IMR-90 (cell line): ENCODE results near the gene FZD4. TPM values are rescaled to one million over a fixed set of nuclear protein-coding genes. Genes with fewer than 3 reads are reported as not detected.

Experiments
- ATAC-seq: fragments of 200-7000 bp; cut with Tn5 transposase; 2 replicates; pipeline ENCODE4 v1.9.1; 2020; ENCODE audit warnings: low read depth, mild to moderate bottlenecking, moderate library complexity
- BruUV-seq: library from RNA; stranded (reverse); fragments of 400-500 nt; replicated peaks from 2 replicates; lab custom pipeline; 2021; lab: Mats Ljungman, UMichigan
- CTCF ChIA-PET: fragments of 300-600 bp; formaldehyde crosslinking; extraction: SDS; loops from one replicate; lab custom pipeline; 2021; ENCODE audit warnings: antibody characterized with exemption; lab: Yijun Ruan, JAX
- POLR2A ChIA-PET: fragments of 300-600 bp; sonication (Branson Sonifier 250); formaldehyde crosslinking; loops from one replicate; lab custom pipeline; 2022; ENCODE audit warnings: antibody characterized with exemption; ENCODE audit not compliant: unreplicated experiment; lab: Charles Lee
- DNase-seq: peaks from one replicate; pipeline ENCODE4 v3.0.0; 2013
- H2AFZ ChIP-seq: replicated peaks from 2 replicates; pipeline ENCODE3; 2013; ENCODE audit warnings: low read length, mild to moderate bottlenecking; ENCODE audit not compliant: poor library complexity
- H2AK5ac ChIP-seq: 2 replicates; pipeline ENCODE4 v1.6.1; 2013; ENCODE audit warnings: low read depth, low read length, inconsistent platforms
- H2AK9ac ChIP-seq: replicated peaks from 2 replicates; pipeline ENCODE3; 2013; ENCODE audit warnings: mild to moderate bottlenecking, low read depth, low read length, moderate library complexity; ENCODE audit not compliant: poor library complexity
- H2BK120ac ChIP-seq: 2 replicates; pipeline ENCODE4 v1.6.1; 2013; ENCODE audit warnings: low read depth, low read length, inconsistent platforms
- H2BK15ac ChIP-seq: 3 replicates; pipeline ENCODE4 v1.6.1; 2013; ENCODE audit warnings: low read depth, low read length, inconsistent platforms
- H2BK20ac ChIP-seq: 2 replicates; pipeline ENCODE4 v1.6.1; 2013; ENCODE audit warnings: low read depth, mild to moderate bottlenecking, inconsistent platforms, low read length, moderate library complexity
- H2BK5ac ChIP-seq: 2 replicates; pipeline ENCODE4 v1.6.1; 2013; ENCODE audit warnings: mild to moderate bottlenecking, low read depth, low read length, inconsistent platforms; ENCODE audit not compliant: poor library complexity, severe bottlenecking
- H3K14ac ChIP-seq: replicated peaks from 2 replicates; pipeline ENCODE4 v1.6.1; 2013; ENCODE audit warnings: low read depth, low read length, inconsistent platforms
- H3K18ac ChIP-seq: 2 replicates; pipeline ENCODE4 v1.6.1; 2013; ENCODE audit warnings: low read depth, low read length, control low read depth
- H3K23ac ChIP-seq: 2 replicates; pipeline ENCODE4 v1.6.1; 2013; ENCODE audit warnings: low read depth, low read length, inconsistent platforms
- H3K27ac ChIP-seq: 2 replicates; pipeline ENCODE4 v1.5.1; 2013; ENCODE audit warnings: mild to moderate bottlenecking, control low read depth, low read length; ENCODE audit not compliant: insufficient read depth
- H3K27me3 ChIP-seq: 2 replicates; pipeline ENCODE4 v1.6.1; 2013; ENCODE audit warnings: low read length; ENCODE audit not compliant: control insufficient read depth, insufficient read depth
- H3K36me3 ChIP-seq: 2 replicates; pipeline ENCODE4 v1.6.1; 2013; ENCODE audit warnings: low read length, mixed read lengths; ENCODE audit not compliant: control insufficient read depth, insufficient read depth
- H3K4ac ChIP-seq: 2 replicates; pipeline ENCODE4 v1.6.1; 2013; ENCODE audit warnings: low read depth, low read length, inconsistent platforms
- H3K4me1 ChIP-seq: 2 replicates; pipeline ENCODE4 v1.6.1; 2013; ENCODE audit warnings: low read length, mixed read lengths; ENCODE audit not compliant: control insufficient read depth, insufficient read depth
- H3K4me2 ChIP-seq: 2 replicates; pipeline ENCODE4 v1.6.1; 2013; ENCODE audit warnings: low read depth, mild to moderate bottlenecking, control low read depth, low read length, moderate library complexity
- H3K4me3 ChIP-seq: 2 replicates; pipeline ENCODE4 v1.5.1; 2013; ENCODE audit warnings: low read depth, mild to moderate bottlenecking, control low read depth, low read length, moderate library complexity; ENCODE audit not compliant: insufficient read depth
- H3K56ac ChIP-seq: 2 replicates; pipeline ENCODE4 v1.6.1; 2013; ENCODE audit warnings: low read length, inconsistent platforms; ENCODE audit not compliant: insufficient read depth; ENCODE audit errors: extremely low read depth
- H3K79me1 ChIP-seq, 2 experiments: 2 replicates each; pipeline ENCODE4 v1.6.1; 2013; ENCODE audit warnings: low read length in 2 of 2, inconsistent platforms in 1 of 2, low read depth in 1 of 2
- H3K9ac ChIP-seq: 2 replicates; pipeline ENCODE4 v1.6.1; 2013; ENCODE audit warnings: low read depth, low read length, control low read depth
- H3K9me1 ChIP-seq: 2 replicates; pipeline ENCODE4 v1.6.1; 2013; ENCODE audit warnings: low read length, inconsistent platforms; ENCODE audit not compliant: insufficient read depth
- H3K9me3 ChIP-seq: 2 replicates; pipeline ENCODE4 v1.6.1; 2013; ENCODE audit warnings: low read length; ENCODE audit not compliant: control insufficient read depth, insufficient read depth
- H4K20me1 ChIP-seq: 2 replicates; pipeline ENCODE4 v1.6.1; 2013; ENCODE audit warnings: low read length, inconsistent platforms; ENCODE audit not compliant: insufficient read depth
- H4K5ac ChIP-seq: 2 replicates; pipeline ENCODE4 v1.6.1; 2013; ENCODE audit warnings: mild to moderate bottlenecking, low read depth, low read length, control low read depth
- H4K8ac ChIP-seq, 2 experiments: 2 replicates each; pipeline ENCODE4 v1.6.1; 2013; ENCODE audit warnings: low read depth in 2 of 2, low read length in 2 of 2, control low read depth in 1 of 2, inconsistent platforms in 1 of 2
- H4K91ac ChIP-seq: 2 replicates; pipeline ENCODE4 v1.6.1; 2013; ENCODE audit warnings: low read depth, low read length, inconsistent platforms; ENCODE audit not compliant: insufficient read depth
- CEBPB ChIP-seq: IDR thresholded peaks from 2 replicates; pipeline ENCODE4 v1.6.1; 2012; ENCODE audit warnings: low read depth, low read length, improper control_type of control experiment
- MAFK ChIP-seq: IDR thresholded peaks from 2 replicates; pipeline ENCODE4 v1.6.1; 2012; ENCODE audit warnings: low read depth, low read length, improper control_type of control experiment
- MAZ ChIP-seq: IDR thresholded peaks from 2 replicates; pipeline ENCODE4 v1.6.1; 2012; ENCODE audit warnings: low read depth, mild to moderate bottlenecking, low read length, improper control_type of control experiment, moderate library complexity, borderline replicate concordance
- WGBS, 2 experiments: methylation state at CpG; one replicate each; pipeline versions ENCODE4 v1.1.5 to v1.1.7; 2013; ENCODE audit warnings: missing lambda C conversion rate in 2 of 2; ENCODE audit not compliant: insufficient read length in 1 of 2; ENCODE audit errors: extremely low coverage in 2 of 2; 5-methylcytosine and 5-hydroxymethylcytosine counted together
- dilution Hi-C: fragments of 300-500 bp; cut with HindIII; formaldehyde crosslinking; loops from one replicate; pipeline ENCODE4 v1.14.3; 2018; ENCODE audit warnings: low sequenced_read_pairs; ENCODE audit not compliant: unreplicated experiment
- in situ Hi-C: fragments of 300-500 bp; cut with MboI; formaldehyde crosslinking; loops from 3 replicates; pipeline ENCODE4 v1.14.3; 2019; ENCODE audit warnings: low sequenced_read_pairs, inconsistent platforms, mixed read lengths
- intact Hi-C: fragments of 100-400 bp; cut with micrococcal nuclease; formaldehyde crosslinking; loops from 2 replicates; pipeline ENCODE4 v1.10.0; 2022
- polyA plus RNA-seq, 3 experiments: library from polyadenylated mRNA; depleted of rRNA; stranded (reverse); fragments of >200 nt; gene quantifications; 2 replicates each; pipeline ENCODE4 v1.2.3, GENCODE V29; 2012; ENCODE audit warnings: low replicate concordance in 1 of 3
- total RNA-seq: library from RNA; depleted of rRNA; stranded (reverse); fragments of >200 nt; gene quantifications from 2 replicates; pipeline ENCODE4 v1.2.3, GENCODE V29; 2012

Gene FZD4
- total and polyA plus RNA-seq, 2 of the 4 experiments (the other 2 are of a cell fraction), result 3.7 to 7.7 TPM

DNA sequence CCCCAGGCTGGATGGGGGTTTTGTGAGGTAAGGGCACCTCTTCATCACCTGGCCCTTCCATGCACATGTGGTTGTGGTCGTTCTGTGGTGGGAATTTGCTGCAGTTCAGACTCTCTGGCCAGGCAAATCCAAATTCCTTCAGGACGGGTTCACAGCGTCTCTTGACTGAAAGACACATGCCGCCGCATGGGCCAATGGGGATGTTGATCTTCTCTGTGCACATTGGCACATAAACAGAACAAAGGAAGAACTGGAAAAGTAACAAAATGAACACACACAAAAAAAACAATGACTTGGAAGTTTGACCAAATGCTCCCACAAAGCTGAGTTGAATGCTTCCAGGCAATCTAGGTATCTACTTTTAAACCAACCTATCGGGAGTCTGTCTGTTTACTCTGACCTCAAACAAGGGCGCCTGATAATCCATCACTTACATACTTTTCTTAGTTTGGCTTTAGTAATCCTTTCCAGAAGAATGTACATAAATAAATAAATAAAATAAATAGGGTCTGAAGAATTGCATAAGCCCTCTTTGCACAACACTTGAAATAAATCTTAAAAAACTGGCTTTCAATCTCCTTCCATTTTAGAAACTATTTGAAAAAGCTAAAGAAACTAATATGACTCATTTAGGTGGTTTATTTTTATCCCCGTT, 2.8 kb downstream of the FZD4 start:
- 0 out of 2 replicates have a peak overlapping the region, but pooled peaks have one; percentile 4 for H2BK120ac ChIP-seq
- peaks cover 19% of the 10 kb centered on the region for H3K4me1 ChIP-seq
- H3K18ac ChIP-seq, result peak overlapping the region; percentile 46; the same call in 1 of the 2 replicates
- peak overlapping the region; percentile 3; the same call in 1 of the 2 replicates for H2BK20ac ChIP-seq
- H3K27ac ChIP-seq, result no peak overlapping the region; the same call in 1 of the 2 replicates
- H3K4ac ChIP-seq, result peak overlapping the region; percentile 24
- dilution Hi-C loops, result no loop called here
- no TSS peak for BruUV-seq
- no peak overlapping the region for H3K23ac ChIP-seq
- H3K4me3 ChIP-seq, result no peak overlapping the region
- intact Hi-C loops, result no loop called here
- no peak overlapping the region for H2BK5ac ChIP-seq
- H4K5ac ChIP-seq, result peak overlapping the region; percentile 37; the same call in 1 of the 2 replicates
- H4K20me1 ChIP-seq, result no peaks in the 10 kb centered on the region; the same call in 1 of the 2 replicates
- peak overlapping the region; percentile 49; the same call in 1 of the 2 replicates for H3K4me2 ChIP-seq
- H2AFZ ChIP-seq, result no peak overlapping the region
- no peaks in the 10 kb centered on the region for H3K27me3 ChIP-seq
- no peak overlapping the region for H3K9ac ChIP-seq
- peak overlapping the region; percentile 79 for H2AK9ac ChIP-seq
- H2AK5ac ChIP-seq, result peak overlapping the region; percentile 49; the same call in 1 of the 2 replicates
- peak overlapping the region in 1 of 2 experiments; percentile 40; a peak in 1 of 4 replicates for H4K8ac ChIP-seq
- H3K9me3 ChIP-seq, result no peaks in the 10 kb centered on the region
- POLR2A ChIA-PET, result no interaction called here
- H3K56ac ChIP-seq, result no peak overlapping the region
- no peak for DNase-seq
- no peak for ATAC-seq
- H4K91ac ChIP-seq, result no peak overlapping the region; the same call in 1 of the 2 replicates
- in situ Hi-C loops, result no loop called here
- H3K14ac ChIP-seq, result peak overlapping the region; percentile 54
- no CpG with 5 or more reads among the region's 8 CpGs for WGBS, 2 experiments
- H3K79me1 ChIP-seq, result peaks cover 9 to 33% of the 10 kb centered on the region in 2 experiments; a peak in 3 of 4 replicates
- H3K9me1 ChIP-seq, result peaks cover 5% of the 10 kb centered on the region; the same call in 1 of the 2 replicates
- TF ChIP-seq CEBPB, result peak; percentile 54; the same call in 1 of the 2 replicates
- TF ChIP-seq MAZ, result no peak
- TF ChIP-seq MAFK, result no peak
- 0 out of 3 replicates have a peak overlapping the region, but pooled peaks have one; percentile 43 for H2BK15ac ChIP-seq
- CTCF ChIA-PET, result interaction anchor here (1.3 kb wide), 1 partner anchor 32 kb away, joined by 3 read pairs; no protein-coding TSS in a partner anchor
- peaks cover 7% of the 10 kb centered on the region; the same call in 1 of the 2 replicates for H3K36me3 ChIP-seq
